ENCODE measurements around the gene SLC2A13.

Gene SLC2A13

GRCh38 chr12:40123496-40123895 is 17.6 kb upstream of the SLC2A13 start:
- Histone ChIP-seq H3K27me3 (ENCODE audit: low read depth) (no peaks in the 10 kb centered on the region), H3K9me3 (no peaks in the 10 kb centered on the region)
- in situ Hi-C loops (cut with MboI; ENCODE audit: low sequenced_read_pairs) = loop anchor here (25.0 kb wide), 1 partner anchor 361 kb away; no protein-coding TSS in a partner anchor

GRCh38 chr12:40122842-40123241 is 17.0 kb upstream of the SLC2A13 start:
- DNase-seq (ENCODE audit: low spot score in 2 of 2) = no peak
- no peaks in the 10 kb centered on the region for H3K36me3 ChIP-seq (replicated peaks)
- H3K27me3 ChIP-seq (ENCODE audit: low read depth) = 0 out of 2 replicates have a peak, but pooled peaks cover 2% of the 10 kb centered on the region
- in situ Hi-C loops (cut with MboI; ENCODE audit: low sequenced_read_pairs) = loop anchor here (25.0 kb wide), 1 partner anchor 361 kb away; no protein-coding TSS in a partner anchor
- no peaks in the 10 kb centered on the region for H3K9me3 ChIP-seq
- H3K4me3 ChIP-seq = no peak overlapping the region
- H3K4me1 ChIP-seq = no peaks in the 10 kb centered on the region

More at GRCh38 chr12:40123496-40123895, 17.6 kb upstream of the SLC2A13 start:
- Histone ChIP-seq H3K4me1 (no peaks in the 10 kb centered on the region), H3K4me3 (no peak overlapping the region), H3K36me3 (replicated peaks) (no peaks in the 10 kb centered on the region)
- DNase-seq (ENCODE audit: low spot score in 2 of 2) = no peak

DNA sequence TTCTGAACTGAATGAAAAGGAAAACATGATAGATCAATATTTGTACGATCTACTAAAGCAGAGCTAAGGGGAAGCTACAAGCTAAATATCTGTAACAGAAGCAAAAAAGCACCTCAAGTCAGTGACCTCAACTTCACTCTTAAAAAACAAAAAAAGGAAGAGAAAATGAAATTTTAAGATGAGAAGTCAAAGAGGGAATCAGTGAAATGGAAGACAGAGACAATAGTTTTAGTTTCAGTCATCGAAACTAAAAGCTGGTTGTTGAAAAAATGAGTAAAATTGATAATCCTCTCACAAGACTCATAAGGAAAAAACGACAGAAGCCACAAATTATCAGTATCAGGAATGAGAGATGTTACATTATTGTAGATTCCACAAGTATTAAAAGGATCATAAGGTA is 11.9 kb upstream of the SLC2A13 start:
- Histone ChIP-seq H3K9me3 (no peaks in the 10 kb centered on the region), H3K36me3 (replicated peaks) (no peaks in the 10 kb centered on the region), H3K4me3 (no peak overlapping the region), H3K4me1 (no peaks in the 10 kb centered on the region), H3K27me3 (ENCODE audit: low read depth) (0 out of 2 replicates have a peak, but pooled peaks cover 2% of the 10 kb centered on the region)
- in situ Hi-C loops (cut with MboI; ENCODE audit: low sequenced_read_pairs) = loop anchor here (25.0 kb wide), 1 partner anchor 356 kb away; no protein-coding TSS in a partner anchor
- DNase-seq (ENCODE audit: low spot score in 2 of 2) = no peak

GRCh38 chr12:40110586-40110985 is 4.7 kb upstream of the SLC2A13 start:
- DNase-seq (ENCODE audit: low spot score in 2 of 2) = no peak
- H3K27me3 ChIP-seq (ENCODE audit: low read depth) = no peaks in the 10 kb centered on the region; the same call in 1 of the 2 replicates
- peaks cover 9% of the 10 kb centered on the region for H3K4me1 ChIP-seq
- H3K36me3 ChIP-seq (replicated peaks) = no peaks in the 10 kb centered on the region
- in situ Hi-C loops (cut with MboI; ENCODE audit: low sequenced_read_pairs) = loop anchor here (25.0 kb wide), 1 partner anchor 348 kb away; no protein-coding TSS in a partner anchor
- no peak overlapping the region for H3K4me3 ChIP-seq
- H3K9me3 ChIP-seq = no peaks in the 10 kb centered on the region

GRCh38 chr12:40107803-40108620 is 2.1 kb upstream of the SLC2A13 start:
- Histone ChIP-seq H3K4me3 (no peak overlapping the region), H3K27me3 (ENCODE audit: low read depth) (no peaks in the 10 kb centered on the region; the same call in 1 of the 2 replicates), H3K4me1 (peaks cover 13% of the 10 kb centered on the region), H3K36me3 (replicated peaks) (no peaks in the 10 kb centered on the region), H3K9me3 (no peaks in the 10 kb centered on the region)
- in situ Hi-C loops (cut with MboI; ENCODE audit: low sequenced_read_pairs) = loop anchor here (10.0 to 25.0 kb wide), 2 partner anchors 93 to 346 kb away; no protein-coding TSS in a partner anchor
- no peak for DNase-seq (ENCODE audit: low spot score in 2 of 2)

GRCh38 chr12:40107098-40107802 is 1.4 kb upstream of the SLC2A13 start:
- no peak overlapping the region; the same call in 1 of the 2 replicates for H3K4me3 ChIP-seq
- peaks cover 19% of the 10 kb centered on the region for H3K4me1 ChIP-seq
- H3K27me3 ChIP-seq (ENCODE audit: low read depth) = no peaks in the 10 kb centered on the region; the same call in 1 of the 2 replicates
- peak; percentile 80 to 94 for DNase-seq (ENCODE audit: low spot score in 2 of 2)
- H3K9me3 ChIP-seq = no peaks in the 10 kb centered on the region
- in situ Hi-C loops (cut with MboI; ENCODE audit: low sequenced_read_pairs) = loop anchor here (10.0 to 25.0 kb wide), 2 partner anchors 92 to 345 kb away; no protein-coding TSS in a partner anchor
- no peaks in the 10 kb centered on the region for H3K36me3 ChIP-seq (replicated peaks)

GRCh38 chr12:40106655-40107054 is 774 bp upstream of the SLC2A13 start:
- Histone ChIP-seq H3K9me3 (no peaks in the 10 kb centered on the region), H3K27me3 (ENCODE audit: low read depth) (no peaks in the 10 kb centered on the region; the same call in 1 of the 2 replicates), H3K36me3 (replicated peaks) (no peaks in the 10 kb centered on the region), H3K4me3 (peak overlapping the region; percentile 60; the same call in 1 of the 2 replicates), H3K4me1 (peaks cover 22% of the 10 kb centered on the region)
- DNase-seq (ENCODE audit: low spot score in 2 of 2) = no peak
- in situ Hi-C loops (cut with MboI; ENCODE audit: low sequenced_read_pairs) = loop anchor here (10.0 to 25.0 kb wide), 2 partner anchors 92 to 344 kb away; no protein-coding TSS in a partner anchor

DNA sequence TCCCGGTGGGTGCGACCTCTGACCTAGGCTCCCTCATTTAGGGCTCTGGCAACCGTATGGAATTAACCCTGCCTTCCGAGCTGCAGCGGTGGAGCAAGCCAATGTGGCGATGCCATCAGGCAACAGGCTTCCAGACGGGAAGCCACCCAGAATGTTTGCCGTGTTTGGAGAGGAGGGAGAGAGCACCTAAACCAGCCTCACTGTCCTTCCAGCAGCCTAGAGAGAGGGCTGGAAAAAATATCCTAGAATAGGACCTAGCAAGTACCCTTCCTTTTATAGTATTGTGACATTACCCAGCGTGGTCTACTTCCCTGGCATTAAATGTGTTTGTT is 287 bp upstream of the SLC2A13 start:
- Histone ChIP-seq H3K36me3 (replicated peaks) (no peaks in the 10 kb centered on the region), H3K4me1 (peaks cover 22% of the 10 kb centered on the region), H3K27me3 (ENCODE audit: low read depth) (no peaks in the 10 kb centered on the region; the same call in 1 of the 2 replicates), H3K9me3 (no peaks in the 10 kb centered on the region), H3K4me3 (peak overlapping the region; percentile 60)
- DNase-seq (ENCODE audit: low spot score in 2 of 2) = no peak
- in situ Hi-C loops (cut with MboI; ENCODE audit: low sequenced_read_pairs) = loop anchor here (10.0 to 25.0 kb wide), 2 partner anchors 91 to 344 kb away; no protein-coding TSS in a partner anchor

GRCh38 chr12:40105265-40105514 is 691 bp downstream of the SLC2A13 start:
- in situ Hi-C loops (cut with MboI; ENCODE audit: low sequenced_read_pairs) = loop anchor here (10.0 to 25.0 kb wide), 2 partner anchors 90 to 343 kb away; no protein-coding TSS in a partner anchor
- Histone ChIP-seq H3K4me1 (peaks cover 22% of the 10 kb centered on the region), H3K27me3 (ENCODE audit: low read depth) (no peaks in the 10 kb centered on the region; the same call in 1 of the 2 replicates), H3K4me3 (peak overlapping the region; percentile 60), H3K9me3 (no peaks in the 10 kb centered on the region), H3K36me3 (replicated peaks) (no peaks in the 10 kb centered on the region)
- no peak for DNase-seq (ENCODE audit: low spot score in 2 of 2)

DNA sequence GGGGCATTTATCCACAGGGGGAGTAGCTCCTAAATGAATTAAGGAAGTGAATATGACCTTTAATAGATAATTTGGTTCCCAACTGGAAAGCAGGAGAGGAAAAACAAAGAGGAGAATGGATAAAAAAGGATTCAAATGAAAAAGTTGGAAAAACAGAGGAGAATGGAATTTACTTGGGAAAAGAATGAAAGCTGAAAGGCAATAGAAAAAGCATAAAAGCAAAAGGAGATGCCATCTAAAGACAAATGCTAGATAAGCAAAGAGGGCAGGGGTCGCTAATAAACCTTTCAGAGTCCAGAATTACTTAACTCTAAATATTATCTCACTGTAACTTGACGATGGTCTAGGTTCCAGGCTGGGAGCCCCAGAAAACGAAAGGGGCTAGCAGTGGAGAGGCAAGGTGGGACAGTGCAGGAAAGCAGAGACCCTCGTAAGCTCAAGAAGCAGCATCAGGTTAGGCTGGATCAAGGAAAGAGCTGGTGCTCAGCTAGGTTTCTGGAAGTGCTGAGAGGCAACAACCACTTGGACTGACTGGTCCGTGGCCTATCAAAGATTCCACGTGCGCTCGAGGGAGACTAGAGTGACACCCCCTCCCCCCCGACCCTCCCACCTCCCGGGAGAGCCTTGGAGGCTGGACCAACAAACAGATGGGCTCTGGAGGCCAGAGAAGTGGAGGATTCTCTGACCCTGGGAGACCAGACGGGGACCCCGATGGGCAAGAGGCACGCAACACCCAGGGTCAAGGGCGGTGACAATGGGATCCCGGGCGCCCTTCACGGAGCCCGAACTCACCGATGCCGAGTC is 1.2 kb downstream of the SLC2A13 start:
- in situ Hi-C loops (cut with MboI; ENCODE audit: low sequenced_read_pairs) = loop anchor here (10.0 to 25.0 kb wide), 2 partner anchors 90 to 342 kb away; no protein-coding TSS in a partner anchor
- peaks cover 22% of the 10 kb centered on the region for H3K4me1 ChIP-seq
- no peaks in the 10 kb centered on the region for H3K27me3 ChIP-seq (ENCODE audit: low read depth)
- no peaks in the 10 kb centered on the region for H3K36me3 ChIP-seq (replicated peaks)
- no peaks in the 10 kb centered on the region for H3K9me3 ChIP-seq
- peak overlapping the region; percentile 60 for H3K4me3 ChIP-seq
- DNase-seq (ENCODE audit: low spot score in 2 of 2) = peak in 1 of 2 experiments; percentile 41

DNA sequence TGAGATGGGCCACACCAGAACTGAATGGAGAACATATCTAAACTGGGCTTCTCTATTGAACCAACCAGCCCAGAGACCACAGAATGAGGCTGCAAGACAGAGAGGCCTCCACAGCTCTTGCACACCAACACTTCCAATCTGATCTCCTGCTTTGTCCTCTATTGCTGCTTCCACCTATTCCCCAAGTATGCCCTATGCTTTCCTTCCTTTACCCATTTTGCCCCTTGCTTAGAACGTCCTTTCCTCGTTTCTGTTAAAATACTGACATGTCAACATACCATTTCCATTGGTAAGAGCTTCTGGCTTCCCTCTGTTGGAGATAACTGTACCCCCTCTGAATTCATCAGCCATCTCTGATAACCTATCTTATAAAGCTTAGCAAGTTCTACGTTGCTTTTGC is 2.8 kb downstream of the SLC2A13 start:
- Histone ChIP-seq H3K9me3 (no peaks in the 10 kb centered on the region), H3K27me3 (ENCODE audit: low read depth) (no peaks in the 10 kb centered on the region), H3K4me3 (no peak overlapping the region), H3K36me3 (replicated peaks) (no peaks in the 10 kb centered on the region), H3K4me1 (peaks cover 22% of the 10 kb centered on the region)
- in situ Hi-C loops (cut with MboI; ENCODE audit: low sequenced_read_pairs) = loop anchor here (10.0 to 25.0 kb wide), 2 partner anchors 88 to 341 kb away; no protein-coding TSS in a partner anchor
- DNase-seq (ENCODE audit: low spot score in 2 of 2) = no peak

- Histone ChIP-seq H3K27me3 (ENCODE audit: low read depth) (no peaks in the 10 kb centered on the region), H3K36me3 (replicated peaks) (no peaks in the 10 kb centered on the region), H3K9me3 (no peaks in the 10 kb centered on the region), H3K4me3 (no peak overlapping the region), H3K4me1 (peaks cover 17% of the 10 kb centered on the region)
- no peak for DNase-seq (ENCODE audit: low spot score in 2 of 2)
- in situ Hi-C loops (cut with MboI; ENCODE audit: low sequenced_read_pairs) = loop anchor here (10.0 to 25.0 kb wide), 2 partner anchors 87 to 339 kb away; no protein-coding TSS in a partner anchor
These were observed 4.1 kb downstream of the SLC2A13 start for GRCh38 chr12:40101747-40102146.

DNA sequence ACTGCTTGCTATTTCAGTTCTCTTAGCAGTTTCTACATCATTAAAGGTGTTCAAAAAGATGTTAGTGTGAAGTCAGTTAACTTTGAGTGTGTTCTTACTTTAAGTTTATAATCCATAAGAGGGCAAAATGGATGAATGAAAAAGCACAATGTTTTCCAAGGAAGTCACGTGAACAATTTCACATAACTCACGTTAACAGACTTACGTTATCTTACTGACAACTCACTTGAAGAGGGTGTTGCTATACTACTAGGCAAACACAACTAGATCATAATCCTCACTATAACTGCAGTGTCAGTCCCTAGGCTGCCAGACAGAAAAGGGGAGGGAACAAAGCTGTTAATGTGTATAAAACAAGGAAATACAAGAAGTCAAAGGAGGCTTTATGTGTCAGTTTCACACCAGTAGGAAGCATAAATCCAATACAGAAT is 6.4 kb downstream of the SLC2A13 start:
- DNase-seq (ENCODE audit: low spot score in 2 of 2) = no peak
- H3K36me3 ChIP-seq (replicated peaks) = no peaks in the 10 kb centered on the region
- H3K27me3 ChIP-seq (ENCODE audit: low read depth) = no peaks in the 10 kb centered on the region
- peaks cover 11% of the 10 kb centered on the region for H3K4me1 ChIP-seq
- in situ Hi-C loops (cut with MboI; ENCODE audit: low sequenced_read_pairs) = no loop called here
- H3K9me3 ChIP-seq = no peaks in the 10 kb centered on the region
- H3K4me3 ChIP-seq = no peak overlapping the region
